ENCODE results near the gene BORCS6.
"Not testable (repeated sequence)": the region's sequence is repeated elsewhere in the genome, so short reads cannot be mapped to it uniquely, and the experiment has no call there.

Gene BORCS6

DNA sequence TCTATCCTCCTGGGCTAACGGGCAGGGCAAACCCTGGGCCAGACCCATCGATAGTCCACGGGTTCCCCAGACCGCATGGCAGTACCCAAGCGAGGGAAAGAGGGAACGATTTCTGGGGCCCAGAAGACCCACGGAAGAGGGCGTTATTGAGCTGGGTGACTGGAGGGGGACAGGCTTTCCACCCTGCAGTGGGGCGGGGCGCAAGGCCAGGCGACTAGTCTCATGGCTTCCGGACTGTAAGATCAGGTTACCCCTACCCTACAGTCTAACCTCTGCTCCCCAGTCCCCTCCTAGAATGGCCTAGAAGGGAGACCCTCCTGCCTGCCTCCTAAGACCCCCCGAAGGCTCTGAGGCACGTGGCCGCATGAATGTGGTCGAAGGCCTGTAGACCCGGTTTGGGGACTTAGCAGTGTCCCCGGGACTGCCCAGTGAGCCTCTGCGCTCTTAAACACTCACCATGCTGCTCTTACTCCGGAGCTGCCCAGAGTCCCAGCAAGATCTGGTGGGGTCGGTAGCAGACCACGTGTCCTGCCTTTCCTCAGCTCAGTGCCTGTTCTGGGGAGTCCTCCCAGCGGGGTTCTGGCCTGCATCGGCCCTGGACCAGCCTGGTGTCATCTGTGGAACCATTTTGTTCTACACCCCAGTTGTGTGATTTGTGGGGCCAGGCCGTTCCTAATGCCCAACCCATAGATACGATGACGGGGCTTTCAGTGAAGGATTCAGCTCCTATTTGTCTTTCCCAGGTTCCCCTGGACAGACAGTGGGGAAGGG is 33.6 kb upstream of the BORCS6 start:
- Histone ChIP-seq H3K4me1 (ENCODE audit: control insufficient read depth, insufficient read depth, low read length) (peaks cover 9% of the 10 kb centered on the region), H3K27me3 (ENCODE audit: control insufficient read depth, insufficient read depth, low read length) (no peaks in the 10 kb centered on the region), H3K4me3 (ENCODE audit: low read length) (peak overlapping the region; percentile 85), H3K36me3 (ENCODE audit: control insufficient read depth, insufficient read depth, low read length) (peaks cover 5% of the 10 kb centered on the region), H3K9me3 (ENCODE audit: control insufficient read depth, low read length) (no peaks in the 10 kb centered on the region), H3K9ac (ENCODE audit: low read length) (peak overlapping the region; percentile 91)

DNA sequence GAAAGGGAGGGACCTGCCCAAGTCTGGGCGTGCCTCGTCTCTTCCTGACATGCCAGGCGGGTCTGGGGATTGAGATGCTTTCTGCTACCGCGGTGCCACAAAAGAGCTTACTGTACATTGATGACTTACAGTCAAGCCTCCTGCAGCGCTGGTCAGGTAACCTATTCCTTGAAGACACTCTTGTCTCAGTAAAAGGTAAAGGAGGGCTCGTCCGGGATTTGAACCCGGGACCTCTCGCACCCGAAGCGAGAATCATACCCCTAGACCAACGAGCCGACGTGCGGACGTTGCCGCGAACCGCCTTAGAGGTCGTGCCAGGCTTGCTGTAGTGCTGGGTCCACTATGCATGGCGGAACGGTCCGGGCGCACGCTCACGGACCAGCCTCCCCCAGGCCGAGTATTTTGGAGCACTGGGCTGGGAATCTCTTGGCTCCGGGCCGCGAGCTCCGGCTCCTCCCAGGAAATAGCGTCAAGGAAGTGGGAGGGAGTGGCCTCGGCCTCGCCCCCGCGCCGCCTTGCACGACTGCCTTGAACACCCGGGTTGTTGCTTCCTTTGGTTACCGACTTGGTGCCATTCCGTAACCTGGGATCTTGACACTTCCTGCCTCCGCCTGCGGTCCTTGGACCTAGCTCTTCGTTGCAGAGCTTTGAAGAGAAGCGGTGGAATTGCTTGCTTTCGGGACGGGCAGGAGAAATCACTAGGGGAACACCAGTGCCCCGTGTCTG is 32.8 kb upstream of the BORCS6 start:
- H3K36me3 ChIP-seq (ENCODE audit: control insufficient read depth, insufficient read depth, low read length): peaks cover under 1% of the 10 kb centered on the region
- H3K9me3 ChIP-seq (ENCODE audit: control insufficient read depth, low read length): no peaks in the 10 kb centered on the region
- H3K9ac ChIP-seq (ENCODE audit: low read length): peak overlapping the region; percentile 91
- H3K4me3 ChIP-seq (ENCODE audit: low read length): peak overlapping the region; percentile 85
- peaks cover 9% of the 10 kb centered on the region for H3K4me1 ChIP-seq (ENCODE audit: control insufficient read depth, insufficient read depth, low read length)
- no peaks in the 10 kb centered on the region for H3K27me3 ChIP-seq (ENCODE audit: control insufficient read depth, insufficient read depth, low read length)

DNA sequence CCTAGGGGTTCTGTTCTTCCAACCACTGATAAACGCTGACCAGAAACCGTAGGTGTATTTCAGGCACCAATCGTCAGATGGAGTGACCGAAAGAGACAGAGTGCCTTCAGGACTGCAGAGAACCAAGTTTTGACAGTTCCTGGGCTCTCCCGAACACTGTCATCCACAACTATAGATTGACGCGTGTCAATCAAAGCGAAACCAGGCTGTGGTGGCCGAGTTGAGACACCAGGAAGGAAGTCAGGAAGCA is 32.3 kb upstream of the BORCS6 start:
- Histone ChIP-seq H3K9me3 (ENCODE audit: control insufficient read depth, low read length) (no peaks in the 10 kb centered on the region), H3K27me3 (ENCODE audit: control insufficient read depth, insufficient read depth, low read length) (no peaks in the 10 kb centered on the region), H3K9ac (ENCODE audit: low read length) (peak overlapping the region; percentile 91), H3K4me3 (ENCODE audit: low read length) (peak overlapping the region; percentile 85), H3K36me3 (ENCODE audit: control insufficient read depth, insufficient read depth, low read length) (no peaks in the 10 kb centered on the region), H3K4me1 (ENCODE audit: control insufficient read depth, insufficient read depth, low read length) (peaks cover 9% of the 10 kb centered on the region)

DNA sequence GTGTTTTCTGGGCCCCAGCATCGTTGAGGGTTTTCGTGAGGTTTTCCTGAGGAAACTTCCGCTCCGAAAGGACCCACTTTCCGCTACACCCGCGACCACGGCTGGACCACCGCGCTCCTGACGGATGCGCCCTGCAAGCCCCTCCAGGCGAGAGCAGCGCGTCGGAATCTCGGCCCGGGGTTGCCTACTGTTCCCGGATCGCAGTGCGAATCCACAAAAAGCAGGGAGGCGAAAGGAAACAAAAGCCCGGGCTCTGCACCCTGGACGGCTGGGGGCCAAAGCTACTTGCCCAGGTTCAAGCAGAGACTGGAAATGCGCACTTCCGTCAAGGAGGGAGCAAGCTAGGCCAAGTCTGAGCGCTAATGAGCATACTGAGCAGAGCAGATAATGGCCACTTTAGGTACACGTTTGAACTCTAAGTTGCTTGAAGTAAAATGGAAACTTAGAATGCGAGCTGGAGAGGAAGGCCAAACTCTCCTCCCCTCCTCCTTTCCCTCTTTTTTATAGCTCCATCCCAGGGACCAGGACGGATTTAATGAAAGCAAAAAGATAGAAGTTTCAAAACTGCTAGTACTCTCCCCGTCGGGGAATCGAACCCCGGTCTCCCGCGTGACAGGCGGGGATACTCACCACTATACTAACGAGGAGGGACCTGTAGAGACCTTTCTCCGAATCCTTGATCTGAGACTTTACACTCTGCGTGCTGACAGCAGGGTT is 31.8 kb upstream of the BORCS6 start:
- H3K27me3 ChIP-seq (ENCODE audit: control insufficient read depth, insufficient read depth, low read length): no peaks in the 10 kb centered on the region
- H3K9me3 ChIP-seq (ENCODE audit: control insufficient read depth, low read length): no peaks in the 10 kb centered on the region
- H3K36me3 ChIP-seq (ENCODE audit: control insufficient read depth, insufficient read depth, low read length): no peaks in the 10 kb centered on the region
- H3K4me1 ChIP-seq (ENCODE audit: control insufficient read depth, insufficient read depth, low read length): peaks cover 9% of the 10 kb centered on the region
- peak overlapping the region; percentile 91 for H3K9ac ChIP-seq (ENCODE audit: low read length)
- peak overlapping the region; percentile 85 for H3K4me3 ChIP-seq (ENCODE audit: low read length)

DNA sequence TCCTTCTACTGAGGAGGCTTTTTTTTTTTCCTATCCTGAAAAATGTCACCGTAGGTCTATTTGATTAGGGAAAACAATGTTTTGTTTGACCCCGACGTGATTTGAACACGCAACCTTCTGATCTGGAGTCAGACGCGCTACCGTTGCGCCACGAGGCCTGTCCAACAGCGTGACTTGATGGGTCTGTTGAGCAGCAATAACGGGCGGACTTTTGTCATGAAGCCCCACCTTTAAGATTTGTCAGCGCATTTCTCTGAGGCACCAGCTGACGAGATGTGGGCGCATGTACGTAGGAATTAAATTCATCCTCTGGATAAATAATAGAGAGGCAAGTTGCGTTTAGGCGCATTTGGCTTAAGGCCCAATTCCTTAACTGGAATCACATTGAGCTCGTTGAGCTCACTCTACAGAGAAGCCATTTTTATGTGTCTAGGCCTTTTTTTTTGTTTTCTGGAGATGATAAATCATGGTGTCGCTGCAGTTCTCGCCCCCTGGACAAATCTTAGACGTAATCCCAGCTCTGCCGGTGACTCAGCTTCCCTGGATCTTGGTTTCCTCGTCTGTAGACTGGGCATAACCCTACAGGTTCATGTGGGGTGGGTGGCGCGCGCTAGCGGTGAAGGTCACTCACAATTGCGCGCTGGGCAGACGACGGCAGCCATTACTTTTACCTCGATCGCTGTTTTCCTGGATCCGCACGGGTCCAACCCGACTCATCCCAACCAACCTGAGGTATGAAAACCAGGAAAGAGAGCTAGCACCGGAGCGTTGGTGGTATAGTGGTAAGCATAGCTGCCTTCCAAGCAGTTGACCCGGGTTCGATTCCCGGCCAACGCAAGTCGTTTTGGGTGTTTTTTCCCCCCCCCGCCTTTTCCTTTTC is 31.0 kb upstream of the BORCS6 start:
- H3K36me3 ChIP-seq (ENCODE audit: control insufficient read depth, insufficient read depth, low read length): no peaks in the 10 kb centered on the region
- no peaks in the 10 kb centered on the region for H3K9me3 ChIP-seq (ENCODE audit: control insufficient read depth, low read length)
- no peaks in the 10 kb centered on the region for H3K27me3 ChIP-seq (ENCODE audit: control insufficient read depth, insufficient read depth, low read length)
- peak overlapping the region; percentile 85 for H3K4me3 ChIP-seq (ENCODE audit: low read length)
- H3K4me1 ChIP-seq (ENCODE audit: control insufficient read depth, insufficient read depth, low read length): peaks cover 9% of the 10 kb centered on the region
- H3K9ac ChIP-seq (ENCODE audit: low read length): peak overlapping the region; percentile 91

DNA sequence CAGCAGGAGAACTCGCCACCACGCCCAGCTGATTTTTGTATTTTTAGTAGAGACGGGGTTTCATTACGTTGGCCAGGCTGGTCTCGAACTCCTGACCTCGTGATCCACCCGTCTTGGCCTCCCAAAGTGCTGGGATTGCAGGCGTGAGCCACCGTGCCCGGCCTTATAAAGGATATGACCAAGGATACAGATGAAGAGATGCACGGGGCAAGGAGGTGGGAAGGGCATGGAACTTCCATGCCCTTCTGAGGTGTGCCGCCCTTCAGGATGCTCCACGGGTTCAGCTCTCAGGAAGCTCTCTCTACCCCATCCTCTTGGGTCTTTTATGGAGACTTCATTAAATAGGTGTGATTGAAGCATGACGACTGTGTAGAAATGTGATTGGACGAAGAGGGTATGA is 24.0 kb upstream of the BORCS6 start:
- not testable (repeated sequence) for H3K9ac ChIP-seq (ENCODE audit: low read length); H3K36me3 ChIP-seq (ENCODE audit: control insufficient read depth, insufficient read depth, low read length); H3K4me3 ChIP-seq (ENCODE audit: low read length); H3K9me3 ChIP-seq (ENCODE audit: control insufficient read depth, low read length); H3K27me3 ChIP-seq (ENCODE audit: control insufficient read depth, insufficient read depth, low read length)
- H3K4me1 ChIP-seq (ENCODE audit: control insufficient read depth, insufficient read depth, low read length): peaks cover 13% of the 10 kb centered on the region

DNA sequence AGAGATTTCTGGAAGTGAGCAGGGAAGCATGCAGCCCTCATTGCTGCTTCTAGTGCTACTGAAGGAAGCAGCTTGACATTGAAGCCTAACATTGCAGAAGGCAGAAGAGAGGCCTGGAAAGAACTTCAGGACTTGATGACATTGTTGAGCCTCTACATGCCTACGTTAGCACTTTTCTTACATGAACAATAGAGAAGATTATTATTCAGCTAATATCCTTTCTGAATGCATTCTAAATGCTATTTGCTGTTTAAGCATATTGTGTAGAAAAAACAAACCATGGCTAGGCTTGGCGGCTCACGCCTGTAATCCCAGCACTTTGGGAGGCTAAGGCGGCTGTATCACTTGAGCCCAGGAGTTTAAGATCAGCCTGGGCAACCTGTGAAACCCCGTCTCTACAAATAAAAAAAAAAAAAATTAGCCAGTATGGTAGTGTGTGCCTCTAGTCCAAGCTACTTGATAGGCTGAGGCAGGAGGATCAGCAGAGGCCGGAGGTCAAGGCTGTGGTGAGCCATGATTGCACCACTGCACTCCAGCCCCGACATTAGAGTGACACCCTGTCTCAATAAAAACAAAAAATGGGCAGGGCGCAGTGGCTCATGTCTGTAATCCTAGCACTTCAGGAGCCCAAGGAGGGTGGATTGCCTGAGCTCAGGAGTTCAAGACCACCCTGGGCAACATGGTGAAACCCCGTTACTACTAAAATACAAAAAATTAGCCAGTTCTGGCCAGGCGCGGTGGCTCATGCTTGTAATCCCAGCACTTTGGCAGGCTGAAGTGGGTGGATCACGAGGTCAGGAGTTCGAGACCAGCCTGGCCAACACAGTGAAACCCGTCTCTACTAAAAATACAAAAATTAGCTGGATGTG is 22.6 kb upstream of the BORCS6 start:
- Histone ChIP-seq H3K36me3 (ENCODE audit: control insufficient read depth, insufficient read depth, low read length) (no peaks in the 10 kb centered on the region), H3K27me3 (ENCODE audit: control insufficient read depth, insufficient read depth, low read length) (no peaks in the 10 kb centered on the region), H3K9me3 (ENCODE audit: control insufficient read depth, low read length) (no peaks in the 10 kb centered on the region), H3K4me3 (ENCODE audit: low read length) (no peak overlapping the region), H3K9ac (ENCODE audit: low read length) (no peak overlapping the region), H3K4me1 (ENCODE audit: control insufficient read depth, insufficient read depth, low read length) (peaks cover 13% of the 10 kb centered on the region)

DNA sequence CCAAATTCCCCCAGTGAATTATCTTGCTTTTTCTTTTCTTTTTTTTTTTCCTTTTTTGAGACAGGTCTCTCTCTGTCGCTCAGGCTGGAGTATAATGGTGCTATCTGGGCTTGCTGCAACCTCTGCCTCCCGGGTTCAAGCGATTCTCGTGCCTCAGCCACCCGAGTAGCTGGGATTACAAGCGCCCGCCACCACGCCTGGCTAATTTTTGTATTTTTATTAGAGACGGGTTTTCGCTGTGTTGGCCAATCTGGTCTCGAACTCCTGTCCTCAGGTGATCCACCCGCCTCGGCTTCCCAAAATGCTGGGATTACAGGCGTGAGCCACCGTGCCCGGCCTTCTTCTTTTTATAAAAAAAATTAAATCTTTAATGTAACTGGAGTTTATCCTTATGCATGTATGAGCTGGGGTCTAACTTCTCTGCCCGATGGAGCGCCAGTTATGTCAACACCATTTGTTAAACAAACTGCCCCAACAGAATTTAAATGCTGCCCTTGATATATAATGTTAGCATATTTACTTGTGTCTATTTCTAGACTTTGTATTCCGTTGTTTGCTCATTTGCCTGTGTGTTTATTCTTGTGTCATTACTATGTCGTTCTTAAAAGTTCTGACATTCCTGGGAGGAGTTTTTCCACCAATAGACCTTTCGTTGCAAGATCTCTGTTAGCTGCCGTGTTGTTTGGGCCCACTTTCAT is 20.9 kb upstream of the BORCS6 start:
- peaks cover 13% of the 10 kb centered on the region for H3K4me1 ChIP-seq (ENCODE audit: control insufficient read depth, insufficient read depth, low read length)
- H3K36me3 ChIP-seq (ENCODE audit: control insufficient read depth, insufficient read depth, low read length): no peaks in the 10 kb centered on the region
- no peaks in the 10 kb centered on the region for H3K9me3 ChIP-seq (ENCODE audit: control insufficient read depth, low read length)
- H3K4me3 ChIP-seq (ENCODE audit: low read length): peak overlapping the region; percentile 87
- H3K9ac ChIP-seq (ENCODE audit: low read length): peak overlapping the region; percentile 76
- H3K27me3 ChIP-seq (ENCODE audit: control insufficient read depth, insufficient read depth, low read length): no peaks in the 10 kb centered on the region

DNA sequence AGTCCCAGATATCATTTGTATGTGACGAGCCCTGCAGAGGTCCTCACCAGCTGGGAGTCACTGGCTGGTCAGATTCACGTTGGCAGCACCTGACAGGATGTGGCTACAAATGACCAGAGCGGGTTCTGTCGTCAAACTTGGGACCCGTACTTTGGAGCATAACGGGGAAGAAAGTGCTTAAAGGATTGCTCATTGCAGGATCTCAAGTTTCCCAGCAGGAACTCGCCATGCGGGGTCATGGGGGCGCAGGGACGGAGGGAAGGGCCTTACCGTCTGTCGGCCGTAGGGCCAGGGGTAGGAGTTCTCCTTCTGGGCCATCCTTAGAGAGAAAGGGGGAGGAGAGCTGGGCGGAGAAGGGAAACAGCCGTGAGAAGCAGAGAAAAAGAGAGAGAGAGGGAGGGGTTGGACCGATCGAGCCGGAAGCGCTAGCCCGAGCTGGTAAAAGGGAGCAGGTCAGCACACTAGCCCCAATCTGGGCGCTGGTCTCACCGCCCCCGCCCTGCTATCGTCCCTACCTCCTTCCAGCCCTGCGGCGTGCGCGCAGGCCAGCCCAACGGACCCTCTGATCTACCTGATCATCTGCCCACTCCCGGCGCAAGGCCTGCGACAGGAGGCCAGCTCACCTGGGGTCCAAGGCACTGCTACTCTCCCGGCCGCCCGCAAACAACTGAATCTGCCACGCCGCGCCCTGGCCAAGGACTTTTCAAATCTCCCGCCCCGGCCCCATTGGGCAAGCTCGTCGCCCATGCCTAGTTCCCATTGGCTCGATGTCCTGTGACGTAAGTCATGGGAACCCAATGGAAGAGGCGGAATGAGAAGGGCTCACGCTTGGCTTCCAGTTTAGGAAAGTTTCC is 20.2 kb upstream of the BORCS6 start, which contains the start of gene AURKB:
AURKB (minus strand) TSS at position 669 of the 854 bp plus-strand sequence; CDS start at position 318, 351 bp downstream.
- H3K4me1 ChIP-seq (ENCODE audit: control insufficient read depth, insufficient read depth, low read length): peaks cover 13% of the 10 kb centered on the region

DNA sequence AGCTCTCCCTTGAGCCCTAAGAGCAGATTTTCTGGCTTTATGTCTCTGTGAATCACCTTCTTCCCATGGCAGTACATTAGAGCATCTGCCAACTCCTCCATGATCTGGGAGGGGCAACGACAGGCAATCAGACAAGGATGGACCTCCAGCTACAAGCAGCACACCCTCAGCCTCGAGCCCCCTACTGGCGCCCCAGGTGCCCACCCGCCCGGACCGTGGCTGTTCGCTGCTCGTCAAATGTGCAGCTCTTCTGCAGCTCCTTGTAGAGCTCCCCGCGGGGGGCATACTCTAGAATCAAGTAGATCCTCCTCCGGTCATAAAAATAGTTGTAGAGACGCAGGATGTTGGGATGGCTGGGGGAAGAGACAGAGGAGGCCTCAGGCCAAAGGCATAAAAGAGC is 16.6 kb upstream of the BORCS6 start:
- Histone ChIP-seq H3K4me1 (ENCODE audit: control insufficient read depth, insufficient read depth, low read length) (peaks cover 13% of the 10 kb centered on the region), H3K9ac (ENCODE audit: low read length) (no peak overlapping the region), H3K27me3 (ENCODE audit: control insufficient read depth, insufficient read depth, low read length) (no peaks in the 10 kb centered on the region), H3K36me3 (ENCODE audit: control insufficient read depth, insufficient read depth, low read length) (no peaks in the 10 kb centered on the region), H3K4me3 (ENCODE audit: low read length) (no peak overlapping the region), H3K9me3 (ENCODE audit: control insufficient read depth, low read length) (no peaks in the 10 kb centered on the region)

More for the DNA sequence above, 20.2 kb upstream of the BORCS6 start, which contains the start of gene AURKB:
- no peaks in the 10 kb centered on the region for H3K36me3 ChIP-seq (ENCODE audit: control insufficient read depth, insufficient read depth, low read length)
- no peaks in the 10 kb centered on the region for H3K9me3 ChIP-seq (ENCODE audit: control insufficient read depth, low read length)
- no peaks in the 10 kb centered on the region for H3K27me3 ChIP-seq (ENCODE audit: control insufficient read depth, insufficient read depth, low read length)
- H3K9ac ChIP-seq (ENCODE audit: low read length): peak within 1 kb of the TSS; percentile 76
- peak within 1 kb of the TSS; percentile 87 for H3K4me3 ChIP-seq (ENCODE audit: low read length)

Measured in mucosa of stomach (tissue), 1 donor.